Measurements from ENCODE around the gene DEPDC1B. TPM values are rescaled to one million over a fixed set of nuclear protein-coding genes. Genes with fewer than 3 reads are reported as not detected.

DEPDC1B gene
- total and polyA plus RNA-seq, 2 experiments from 2014 or later: 9.0 to 27.5 TPM

DNA sequence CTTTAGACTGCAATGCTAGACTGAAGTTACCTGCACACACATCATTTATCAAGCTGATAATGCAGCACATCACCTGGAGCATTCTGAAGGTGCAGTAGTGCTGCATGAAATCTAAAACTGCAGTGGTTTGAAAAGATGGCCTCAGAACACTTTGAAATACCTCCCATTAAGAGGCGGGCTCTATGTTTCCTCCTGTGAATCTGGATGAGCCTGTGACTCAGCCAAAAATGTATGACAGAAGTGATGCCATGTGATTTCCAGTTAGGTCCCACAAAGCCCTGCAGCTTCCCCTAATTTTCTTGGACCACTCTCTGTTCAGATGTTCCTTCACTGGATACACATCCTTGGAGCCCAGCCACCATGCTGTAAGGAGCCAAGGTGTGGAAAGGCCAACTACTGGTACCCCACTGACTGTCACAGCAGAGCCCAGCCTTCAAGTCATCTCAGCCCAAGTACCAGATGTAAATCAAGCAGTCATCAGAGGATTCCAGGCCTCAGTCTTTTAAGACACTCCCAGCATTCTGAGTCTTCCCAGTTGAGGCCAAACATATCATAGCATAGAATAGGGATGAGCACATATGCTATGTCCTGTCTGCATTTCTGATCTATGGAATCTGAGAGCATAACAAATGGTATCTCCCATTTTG lies 27.2 kb upstream of the DEPDC1B start:
- Histone ChIP-seq H3K9me3 (ENCODE audit: low read depth) (no peaks in the 10 kb centered on the region), H3K27me3 (no peaks in the 10 kb centered on the region), H2AFZ (no peak overlapping the region), H3K4me3 (no peak overlapping the region), H3K4me2 (no peak overlapping the region), H3K36me3 (replicated peaks; ENCODE audit: insufficient read depth, low read depth) (no peaks in the 10 kb centered on the region), H3K27ac (no peak overlapping the region), H3K9me2 (replicated peaks; ENCODE audit: insufficient read depth) (no peaks in the 10 kb centered on the region), H3K79me2 (no peaks in the 10 kb centered on the region), H4K20me1 (ENCODE audit: insufficient read depth, poor library complexity, severe bottlenecking) (no peaks in the 10 kb centered on the region), H3K4me1 (ENCODE audit: insufficient read depth) (no peaks in the 10 kb centered on the region)
- DNase-seq (ENCODE audit: low spot score): no peak
- WGBS (ENCODE audit: low lambda C conversion rate, missing lambda C conversion rate): 87% methylated on average over 1 of the region's 1 CpG
- TF ChIP-seq EZH2phosphoT487 (IDR thresholded peaks at IDR 0.05; ENCODE audit: low read depth, severe bottlenecking, unreplicated experiment) (no peak), EZH2 (IDR thresholded peaks at IDR 0.05; ENCODE audit: borderline replicate concordance) (no peak)
- TF ChIP-seq, protein P1, sequence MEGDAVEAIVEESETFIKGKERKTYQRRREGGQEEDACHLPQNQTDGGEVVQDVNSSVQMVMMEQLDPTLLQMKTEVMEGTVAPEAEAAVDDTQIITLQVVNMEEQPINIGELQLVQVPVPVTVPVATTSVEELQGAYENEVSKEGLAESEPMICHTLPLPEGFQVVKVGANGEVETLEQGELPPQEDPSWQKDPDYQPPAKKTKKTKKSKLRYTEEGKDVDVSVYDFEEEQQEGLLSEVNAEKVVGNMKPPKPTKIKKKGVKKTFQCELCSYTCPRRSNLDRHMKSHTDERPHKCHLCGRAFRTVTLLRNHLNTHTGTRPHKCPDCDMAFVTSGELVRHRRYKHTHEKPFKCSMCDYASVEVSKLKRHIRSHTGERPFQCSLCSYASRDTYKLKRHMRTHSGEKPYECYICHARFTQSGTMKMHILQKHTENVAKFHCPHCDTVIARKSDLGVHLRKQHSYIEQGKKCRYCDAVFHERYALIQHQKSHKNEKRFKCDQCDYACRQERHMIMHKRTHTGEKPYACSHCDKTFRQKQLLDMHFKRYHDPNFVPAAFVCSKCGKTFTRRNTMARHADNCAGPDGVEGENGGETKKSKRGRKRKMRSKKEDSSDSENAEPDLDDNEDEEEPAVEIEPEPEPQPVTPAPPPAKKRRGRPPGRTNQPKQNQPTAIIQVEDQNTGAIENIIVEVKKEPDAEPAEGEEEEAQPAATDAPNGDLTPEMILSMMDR (IDR thresholded peaks at IDR 0.05; ENCODE audit: poor library complexity): no peak

DNA sequence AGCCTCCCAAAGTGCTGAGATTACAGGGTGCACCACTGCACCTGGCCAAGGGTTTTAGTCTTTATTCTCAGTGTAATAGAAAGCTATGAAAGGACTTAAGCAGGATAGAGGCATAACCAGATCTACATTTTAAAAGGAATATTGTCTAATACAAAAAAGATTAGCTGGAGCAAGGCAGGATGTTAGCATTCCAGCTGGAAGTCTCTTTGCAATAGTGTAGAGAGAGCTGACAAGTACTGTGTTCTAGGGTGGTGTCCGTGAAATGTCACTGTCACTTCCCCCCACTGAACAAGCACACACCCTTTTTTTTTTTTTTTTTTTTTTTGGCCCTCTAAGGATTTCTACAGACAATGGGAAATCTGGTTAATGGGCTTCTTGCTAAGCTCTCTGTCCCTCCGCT lies 24.2 kb upstream of the DEPDC1B start:
- H4K20me1 ChIP-seq (ENCODE audit: insufficient read depth, poor library complexity, severe bottlenecking): no peaks in the 10 kb centered on the region
- no peak overlapping the region for H2AFZ ChIP-seq
- H3K27ac ChIP-seq: no peak overlapping the region
- H3K9me2 ChIP-seq (replicated peaks; ENCODE audit: insufficient read depth): no peaks in the 10 kb centered on the region
- 71% methylated on average over 2 of the region's 2 CpGs for WGBS (ENCODE audit: low lambda C conversion rate, missing lambda C conversion rate)
- no peaks in the 10 kb centered on the region for H3K36me3 ChIP-seq (replicated peaks; ENCODE audit: insufficient read depth, low read depth)
- H3K4me2 ChIP-seq: no peak overlapping the region
- H3K4me3 ChIP-seq: no peak overlapping the region
- no peaks in the 10 kb centered on the region for H3K9me3 ChIP-seq (ENCODE audit: low read depth)
- no peaks in the 10 kb centered on the region for H3K79me2 ChIP-seq
- no peaks in the 10 kb centered on the region for H3K4me1 ChIP-seq (ENCODE audit: insufficient read depth)
- no peak for TF ChIP-seq EZH2 (IDR thresholded peaks at IDR 0.05; ENCODE audit: borderline replicate concordance)
- no peak for TF ChIP-seq EZH2phosphoT487 (IDR thresholded peaks at IDR 0.05; ENCODE audit: low read depth, severe bottlenecking, unreplicated experiment)
- TF ChIP-seq, protein P1 (IDR thresholded peaks at IDR 0.05; ENCODE audit: poor library complexity): no peak
- DNase-seq (ENCODE audit: low spot score): no peak
- H3K27me3 ChIP-seq: no peaks in the 10 kb centered on the region

DNA sequence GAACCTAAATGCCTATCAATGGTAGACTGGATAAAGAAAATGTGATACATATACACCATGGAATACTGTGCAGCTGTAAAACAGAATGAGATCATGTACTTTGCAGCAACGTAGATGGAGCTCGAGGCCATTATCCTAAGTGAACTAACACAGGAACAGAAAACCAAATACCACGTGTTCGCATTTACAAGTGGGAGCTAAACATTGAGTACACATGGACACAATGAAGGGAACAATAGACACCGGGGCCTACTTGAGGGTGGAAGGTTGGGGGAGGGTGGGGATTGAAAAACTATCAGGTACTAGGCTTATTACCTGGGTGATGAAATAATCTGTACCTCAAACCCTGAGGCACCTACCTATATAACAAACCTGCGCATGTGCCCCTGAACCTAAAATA lies 22.4 kb upstream of the DEPDC1B start:
- TF ChIP-seq EZH2phosphoT487 (IDR thresholded peaks at IDR 0.05; ENCODE audit: low read depth, severe bottlenecking, unreplicated experiment): no peak
- no peak for TF ChIP-seq EZH2 (IDR thresholded peaks at IDR 0.05; ENCODE audit: borderline replicate concordance)
- TF ChIP-seq, protein P1 (IDR thresholded peaks at IDR 0.05; ENCODE audit: poor library complexity): no peak
- H3K9me2 ChIP-seq (replicated peaks; ENCODE audit: insufficient read depth): no peaks in the 10 kb centered on the region
- WGBS (ENCODE audit: low lambda C conversion rate, missing lambda C conversion rate): 52% methylated on average over 6 of the region's 6 CpGs
- H3K36me3 ChIP-seq (replicated peaks; ENCODE audit: insufficient read depth, low read depth): no peaks in the 10 kb centered on the region
- no peak overlapping the region for H3K4me3 ChIP-seq
- no peaks in the 10 kb centered on the region for H3K9me3 ChIP-seq (ENCODE audit: low read depth)
- H3K4me2 ChIP-seq: no peak overlapping the region
- no peak overlapping the region for H3K27ac ChIP-seq
- H2AFZ ChIP-seq: no peak overlapping the region
- no peaks in the 10 kb centered on the region for H3K79me2 ChIP-seq
- H3K27me3 ChIP-seq: no peaks in the 10 kb centered on the region
- no peaks in the 10 kb centered on the region for H4K20me1 ChIP-seq (ENCODE audit: insufficient read depth, poor library complexity, severe bottlenecking)
- no peaks in the 10 kb centered on the region for H3K4me1 ChIP-seq (ENCODE audit: insufficient read depth)
- no peak for DNase-seq (ENCODE audit: low spot score)

Measured in hepatocyte (in vitro differentiated cells).